ENCODE measurements around the gene SHISA6. TPM values are rescaled to one million over a fixed set of nuclear protein-coding genes. Genes with fewer than 3 reads are reported as not detected.
A peak's percentile ranks its signal among the peaks of the same experiment; 100 is the strongest.

SHISA6 gene
- total RNA-seq (2021) (40.0 and 42.0 TPM in 2 replicates), Bru-seq, nascent RNA (percentile 82 among the genes with signal in this experiment), BruChase-seq, experiment 1, labeled RNA remaining after a 2-hour chase (percentile 86 among the genes with signal in this experiment), BruChase-seq, experiment 2, labeled RNA remaining after a 6-hour chase (percentile 91 among the genes with signal in this experiment)
- long read RNA-seq, partial matches to known transcripts = 18 of 48 reads
- long read RNA-seq, other reads (novel, unspliced or antisense) = 29 of 48 reads

DNA sequence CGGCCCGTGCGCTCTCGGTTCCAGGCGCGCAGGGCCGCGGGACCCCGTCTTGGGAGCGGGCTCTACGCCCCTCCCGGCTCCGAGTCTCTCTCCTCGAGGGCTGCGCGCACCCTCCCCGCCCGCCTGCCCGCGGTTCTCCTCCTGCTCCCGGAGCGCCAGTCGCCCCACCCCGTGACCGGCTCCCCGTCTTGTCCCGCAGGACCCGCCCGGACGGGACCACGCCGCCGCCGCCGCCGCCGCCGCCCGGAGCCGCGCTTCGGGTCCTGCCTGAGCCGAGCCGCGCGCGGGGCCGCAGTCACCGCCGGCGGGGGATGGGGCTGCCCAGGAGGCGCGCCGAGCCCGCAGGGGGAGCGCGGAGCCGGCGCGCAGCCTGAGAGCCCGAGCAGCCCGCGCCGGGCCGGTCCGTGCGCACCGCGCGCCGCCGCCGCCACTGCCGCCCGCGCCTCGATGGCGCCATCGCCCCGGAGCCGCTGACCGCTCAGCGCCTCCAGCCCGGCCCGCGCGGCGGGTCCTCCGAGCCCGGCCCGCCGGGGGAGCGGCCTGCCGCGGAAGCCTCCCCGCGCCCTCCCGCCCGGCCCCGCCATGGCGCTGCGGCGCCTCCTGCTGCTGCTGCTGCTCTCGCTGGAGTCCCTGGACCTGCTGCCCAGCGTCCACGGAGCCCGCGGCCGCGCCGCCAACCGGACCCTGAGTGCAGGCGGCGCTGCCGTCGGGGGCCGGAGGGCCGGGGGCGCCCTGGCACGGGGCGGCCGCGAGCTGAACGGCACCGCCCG lies at the start of gene SHISA6:
TSS of gene SHISA6 (plus strand) at position 373 of the 770 bp plus-strand sequence.
- DNase-seq (ENCODE audit: low spot score) = peak; percentile 60
- CTCF ChIA-PET = interaction anchor here (0.6 to 1.7 kb wide), 4 partner anchors 36 to 508 kb away, joined by 3 to 5 read pairs (median 4); no protein-coding TSS in a partner anchor
- no peak for TF ChIP-seq EZH2 (IDR thresholded peaks at IDR 0.05; ENCODE audit: borderline replicate concordance, low read depth, low read length, poor library complexity, severe bottlenecking)
- TF ChIP-seq, protein P1, sequence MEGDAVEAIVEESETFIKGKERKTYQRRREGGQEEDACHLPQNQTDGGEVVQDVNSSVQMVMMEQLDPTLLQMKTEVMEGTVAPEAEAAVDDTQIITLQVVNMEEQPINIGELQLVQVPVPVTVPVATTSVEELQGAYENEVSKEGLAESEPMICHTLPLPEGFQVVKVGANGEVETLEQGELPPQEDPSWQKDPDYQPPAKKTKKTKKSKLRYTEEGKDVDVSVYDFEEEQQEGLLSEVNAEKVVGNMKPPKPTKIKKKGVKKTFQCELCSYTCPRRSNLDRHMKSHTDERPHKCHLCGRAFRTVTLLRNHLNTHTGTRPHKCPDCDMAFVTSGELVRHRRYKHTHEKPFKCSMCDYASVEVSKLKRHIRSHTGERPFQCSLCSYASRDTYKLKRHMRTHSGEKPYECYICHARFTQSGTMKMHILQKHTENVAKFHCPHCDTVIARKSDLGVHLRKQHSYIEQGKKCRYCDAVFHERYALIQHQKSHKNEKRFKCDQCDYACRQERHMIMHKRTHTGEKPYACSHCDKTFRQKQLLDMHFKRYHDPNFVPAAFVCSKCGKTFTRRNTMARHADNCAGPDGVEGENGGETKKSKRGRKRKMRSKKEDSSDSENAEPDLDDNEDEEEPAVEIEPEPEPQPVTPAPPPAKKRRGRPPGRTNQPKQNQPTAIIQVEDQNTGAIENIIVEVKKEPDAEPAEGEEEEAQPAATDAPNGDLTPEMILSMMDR (conservative IDR thresholded peaks at IDR 0.05; ENCODE audit: low read depth, low read length) = no peak
- Histone ChIP-seq H3K27me3 (replicated peaks; ENCODE audit: insufficient read depth, low read depth, low read length, poor library complexity) (no peaks in the 10 kb centered on the region), H3K27ac (ENCODE audit: low read depth, low read length, poor library complexity, severe bottlenecking) (peak within 1 kb of the TSS; percentile 82), H3K4me3 (ENCODE audit: low read depth, low read length, poor library complexity, severe bottlenecking) (peak within 1 kb of the TSS; percentile 65), H3K36me3 (ENCODE audit: insufficient read depth, low read length, poor library complexity, severe bottlenecking) (peaks cover 3% of the 10 kb centered on the region), H3K4me1 (ENCODE audit: insufficient read depth, low read length, poor library complexity, severe bottlenecking) (peaks cover 40% of the 10 kb centered on the region), H3K9me3 (ENCODE audit: low read depth, low read length, poor library complexity, severe bottlenecking) (no peaks in the 10 kb centered on the region)
- no TSS peak for BruUV-seq (replicated peaks)
- POLR2A ChIA-PET (ENCODE audit: low non-redundant PET) = interaction anchor here (0.6 kb wide), 1 partner anchor 665 kb away, joined by 5 read pairs; no protein-coding TSS in a partner anchor
- intact Hi-C loops (cut with micrococcal nuclease; ENCODE audit: unreplicated experiment) = loop anchor here (5.0 kb wide), 5 partner anchors 141 to 501 kb away; no protein-coding TSS in a partner anchor

DNA sequence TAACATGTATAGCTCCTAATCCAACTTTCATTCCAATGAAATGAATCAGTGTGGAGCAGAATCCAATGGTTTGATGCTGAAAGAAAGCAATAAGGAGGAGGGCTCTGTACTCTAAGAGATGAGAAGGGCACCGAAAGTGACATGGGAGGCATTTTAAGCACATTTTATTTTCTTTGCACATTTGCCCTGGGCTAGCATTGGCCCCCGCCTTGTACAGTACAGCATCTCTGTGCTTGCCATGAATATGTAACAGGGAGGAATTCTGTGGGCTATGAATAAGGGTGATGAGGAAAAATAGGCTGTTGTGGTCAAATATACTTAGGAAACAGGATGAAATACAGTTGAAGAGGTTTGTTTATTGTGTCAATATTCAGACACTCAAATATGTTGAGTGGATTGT lies 45.2 kb upstream of the SHISA6 start:
- POLR2A ChIA-PET (ENCODE audit: low non-redundant PET) = no interaction called here
- Histone ChIP-seq H3K27ac (ENCODE audit: low read depth, low read length, poor library complexity, severe bottlenecking) (no peak overlapping the region), H3K27me3 (replicated peaks; ENCODE audit: insufficient read depth, low read depth, low read length, poor library complexity) (no peaks in the 10 kb centered on the region), H3K4me3 (ENCODE audit: low read depth, low read length, poor library complexity, severe bottlenecking) (no peak overlapping the region), H3K4me1 (ENCODE audit: insufficient read depth, low read length, poor library complexity, severe bottlenecking) (no peaks in the 10 kb centered on the region), H3K36me3 (ENCODE audit: insufficient read depth, low read length, poor library complexity, severe bottlenecking) (no peaks in the 10 kb centered on the region), H3K9me3 (ENCODE audit: low read depth, low read length, poor library complexity, severe bottlenecking) (no peaks in the 10 kb centered on the region)
- DNase-seq (ENCODE audit: low spot score) = no peak
- BruUV-seq (replicated peaks) = no TSS peak
- CTCF ChIA-PET = no interaction called here
- intact Hi-C loops (cut with micrococcal nuclease; ENCODE audit: unreplicated experiment) = no loop called here
- TF ChIP-seq, protein P1 (conservative IDR thresholded peaks at IDR 0.05; ENCODE audit: low read depth, low read length) = no peak
- TF ChIP-seq EZH2 (IDR thresholded peaks at IDR 0.05; ENCODE audit: borderline replicate concordance, low read depth, low read length, poor library complexity, severe bottlenecking) = no peak

DNA sequence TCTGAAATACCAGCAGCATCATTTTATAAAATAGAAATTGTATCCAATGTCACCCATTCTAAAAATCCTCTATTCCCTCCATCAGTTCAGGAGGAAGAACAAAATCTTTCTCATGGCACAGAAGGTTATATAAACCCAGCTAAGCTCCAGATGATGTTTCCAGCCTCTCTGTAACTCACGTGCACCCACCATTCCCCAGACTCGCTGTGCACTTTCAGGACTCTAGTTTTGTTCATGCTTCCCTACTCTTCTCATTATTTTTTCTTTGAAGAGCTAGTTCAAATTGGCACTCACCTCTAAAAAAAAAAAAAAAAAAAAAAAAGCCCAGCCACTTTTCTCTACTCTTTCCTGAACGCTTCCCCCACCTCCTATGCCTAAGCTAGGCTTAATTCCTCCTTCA lies 36.0 kb upstream of the SHISA6 start:
- ChIA-PET CTCF (no interaction called here), POLR2A (ENCODE audit: low non-redundant PET) (interaction anchor here (0.7 kb wide), 1 partner anchor 61 kb away, joined by 3 read pairs; no protein-coding TSS in a partner anchor)
- no TSS peak for BruUV-seq (replicated peaks)
- Histone ChIP-seq H3K27me3 (replicated peaks; ENCODE audit: insufficient read depth, low read depth, low read length, poor library complexity) (no peaks in the 10 kb centered on the region), H3K9me3 (ENCODE audit: low read depth, low read length, poor library complexity, severe bottlenecking) (no peaks in the 10 kb centered on the region), H3K36me3 (ENCODE audit: insufficient read depth, low read length, poor library complexity, severe bottlenecking) (no peaks in the 10 kb centered on the region), H3K4me1 (ENCODE audit: insufficient read depth, low read length, poor library complexity, severe bottlenecking) (peaks cover 3% of the 10 kb centered on the region), H3K27ac (ENCODE audit: low read depth, low read length, poor library complexity, severe bottlenecking) (no peak overlapping the region), H3K4me3 (ENCODE audit: low read depth, low read length, poor library complexity, severe bottlenecking) (no peak overlapping the region)
- intact Hi-C loops (cut with micrococcal nuclease; ENCODE audit: unreplicated experiment) = no loop called here
- DNase-seq (ENCODE audit: low spot score) = no peak
- TF ChIP-seq, protein P1 (conservative IDR thresholded peaks at IDR 0.05; ENCODE audit: low read depth, low read length) = no peak
- TF ChIP-seq EZH2 (IDR thresholded peaks at IDR 0.05; ENCODE audit: borderline replicate concordance, low read depth, low read length, poor library complexity, severe bottlenecking) = no peak

All from A673 (cell line).